Raji (cell line): ENCODE data around the gene DGKZ.
A peak's percentile ranks its signal among the peaks of the same experiment; 100 is the strongest.

ENCODE experiments used
- POLR2A ChIP-seq: IDR thresholded peaks from 2 replicates; pipeline ENCODE4 v1.6.1; 2011; ENCODE audit warnings: low read depth, low read length, control low read depth; ENCODE audit not compliant: insufficient read depth

The DGKZ gene

DNA sequence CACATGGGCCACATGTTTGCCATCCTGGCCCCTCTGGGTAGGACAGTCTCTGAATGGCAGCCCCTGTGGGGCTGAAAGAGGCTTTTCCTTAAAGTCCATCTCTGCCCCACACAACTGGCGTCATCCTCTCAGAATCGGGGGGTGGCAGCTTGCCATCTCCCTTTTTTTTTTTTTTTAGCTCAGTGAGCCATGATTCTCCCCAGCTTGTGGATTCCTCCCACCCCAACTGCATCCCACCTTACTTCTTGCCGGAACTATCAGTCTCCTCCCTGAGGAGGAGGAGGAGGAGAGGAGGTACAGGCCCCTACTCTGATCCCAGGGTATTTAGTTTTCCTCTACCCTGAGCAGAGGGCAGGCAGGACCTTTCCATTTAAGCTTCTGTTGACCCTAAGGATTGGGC lies 3.4 kb downstream of the DGKZ start:
- TF ChIP-seq POLR2A = no peak

DNA sequence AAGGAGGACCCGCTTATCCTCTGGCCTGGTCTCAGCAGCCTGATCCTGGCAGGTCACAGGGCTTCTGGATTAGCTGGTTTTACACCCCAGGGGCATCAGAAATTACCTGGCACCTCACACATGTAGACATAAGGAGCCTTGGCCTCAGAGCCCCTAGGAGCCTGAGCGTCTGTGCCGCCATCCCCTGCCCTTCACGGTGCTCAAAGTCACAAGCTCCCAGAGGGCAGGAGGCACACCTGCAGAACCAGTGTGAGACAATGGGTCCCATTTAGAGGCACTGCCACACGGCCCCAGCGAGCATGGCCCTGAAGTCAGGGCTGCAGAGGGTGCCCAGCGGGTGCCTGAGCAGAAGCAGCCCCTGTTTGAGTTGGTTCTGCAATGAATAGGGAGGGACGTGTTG lies 3.9 kb downstream of the DGKZ start:
- no peak for TF ChIP-seq POLR2A

- TF ChIP-seq POLR2A = no peak
Observed at GRCh38 chr11:46351606-46352005, 4.3 kb downstream of the DGKZ start.

GRCh38 chr11:46352063-46352841 lies 5.0 kb downstream of the DGKZ start:
- no peak for TF ChIP-seq POLR2A

- TF ChIP-seq POLR2A = no peak
Observed at GRCh38 chr11:46353698-46354097, 6.4 kb downstream of the DGKZ start.

DNA sequence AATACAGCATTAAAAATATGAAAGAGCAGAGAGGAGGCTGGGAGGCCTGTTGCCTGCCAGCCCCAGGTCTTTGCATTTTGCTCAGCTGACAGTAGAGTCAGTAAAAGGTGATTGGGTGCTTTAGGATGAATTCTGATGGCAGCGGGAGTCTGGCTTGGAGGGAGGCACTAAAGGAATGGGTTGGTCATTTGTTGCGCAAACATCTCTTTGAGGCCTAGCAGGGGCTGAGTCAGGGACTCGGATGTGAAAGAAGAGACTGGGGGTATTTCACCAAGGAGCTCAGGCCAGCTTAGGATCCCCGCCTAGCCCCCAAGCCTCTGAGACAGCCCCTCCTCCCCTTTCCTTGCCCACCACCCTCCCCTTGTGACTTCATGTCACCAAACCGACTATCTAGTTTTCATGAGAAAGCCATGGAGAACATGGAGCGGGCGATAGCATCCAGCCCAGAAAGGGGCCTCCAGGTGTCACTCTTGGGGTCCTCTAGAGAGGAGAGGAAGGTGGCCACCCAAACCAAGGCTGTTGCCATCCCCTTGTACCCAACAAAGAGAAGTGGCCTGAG lies 9.7 kb downstream of the DGKZ start:
- TF ChIP-seq POLR2A = no peak

DNA sequence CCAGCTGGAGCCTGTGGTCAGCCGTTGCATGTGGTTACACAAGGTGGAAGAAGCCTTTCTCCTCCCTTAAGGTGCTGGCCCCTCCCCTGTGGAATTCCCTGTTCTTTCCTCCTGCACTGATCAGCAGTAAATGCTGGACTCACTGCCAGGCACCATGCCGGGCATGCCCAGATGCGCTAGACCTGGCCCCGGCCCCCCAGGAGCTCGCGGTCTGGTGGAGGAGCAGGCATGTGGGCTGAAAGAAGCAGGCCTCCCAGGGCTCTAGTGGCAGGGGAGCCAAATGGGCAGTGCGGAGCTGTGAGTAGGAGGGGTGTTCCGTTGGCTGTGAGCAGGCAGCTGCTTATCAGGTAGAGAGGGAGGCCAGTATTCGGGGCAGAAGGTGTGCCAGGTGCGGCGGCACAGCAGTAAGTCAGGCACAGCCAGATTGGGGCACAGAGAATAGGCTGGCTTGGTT lies 10.2 kb downstream of the DGKZ start:
- no peak for TF ChIP-seq POLR2A

GRCh38 chr11:46359953-46360352 lies 12.7 kb downstream of the DGKZ start:
- TF ChIP-seq POLR2A = no peak

DNA sequence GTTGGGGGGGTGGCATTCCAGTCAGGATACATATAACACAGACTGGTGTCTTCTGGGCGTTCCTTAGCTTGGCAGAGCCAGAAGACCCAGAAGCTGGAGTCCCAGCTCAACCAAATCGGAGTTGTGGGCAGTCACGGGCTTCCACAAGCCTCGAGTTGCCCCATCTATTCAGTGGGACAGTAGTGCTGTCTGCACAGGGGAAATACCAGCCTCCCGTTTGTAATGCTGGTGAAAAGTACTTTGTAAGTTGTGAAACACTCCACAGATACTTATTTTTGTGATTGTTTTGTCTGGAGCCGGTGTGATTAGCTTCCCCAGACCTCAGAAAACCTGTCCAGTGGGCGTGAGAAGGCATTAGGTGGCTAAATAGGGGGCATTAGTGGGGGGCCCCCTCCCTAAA lies 13.6 kb downstream of the DGKZ start:
- TF ChIP-seq POLR2A = no peak

DNA sequence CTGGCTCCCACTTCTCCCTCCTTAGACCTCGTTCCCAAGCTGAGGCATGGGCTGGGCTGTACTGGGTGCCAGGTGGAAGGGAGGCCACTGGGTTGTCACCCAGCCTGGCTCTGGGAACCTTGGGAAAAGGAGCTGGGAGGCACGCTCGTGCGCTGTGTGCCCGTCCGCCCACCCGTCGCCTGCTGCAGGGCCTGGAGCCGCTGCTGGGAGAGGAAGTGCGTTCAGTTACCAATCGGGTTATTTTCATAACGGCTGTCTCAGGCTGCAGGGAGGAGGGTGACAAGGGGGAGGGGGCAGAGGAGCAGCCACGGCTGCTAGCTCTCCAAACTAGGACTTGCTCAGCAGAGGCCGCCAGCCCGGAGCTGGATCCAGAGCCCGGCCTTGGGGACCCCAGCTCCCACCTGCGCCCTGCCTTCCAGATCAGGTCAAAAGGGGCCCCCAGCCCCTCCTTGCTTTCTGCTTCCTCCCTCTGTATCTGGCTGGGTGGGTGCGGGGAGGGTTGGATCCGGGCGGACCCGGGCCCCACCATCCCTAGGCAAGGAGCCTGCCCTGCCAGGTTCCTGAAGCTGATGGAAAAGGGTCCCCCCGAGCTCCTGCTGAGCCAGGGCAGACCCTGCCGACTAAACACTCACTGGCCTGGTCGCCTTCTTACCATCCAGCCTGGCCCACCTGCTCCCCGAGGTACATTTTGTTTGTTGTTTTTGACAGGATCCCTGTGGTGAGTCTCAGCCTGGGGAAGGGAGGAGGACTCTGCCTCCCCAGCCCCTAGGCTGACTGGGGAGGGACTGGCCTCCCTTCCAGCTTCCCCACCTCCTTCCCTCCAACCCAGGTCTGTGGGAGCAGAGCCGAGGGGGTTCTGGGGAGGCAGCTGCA lies 14.3 kb downstream of the DGKZ start:
- peak; percentile 82 for TF ChIP-seq POLR2A

- no peak for TF ChIP-seq POLR2A
Observed at GRCh38 chr11:46362156-46363030, 15.1 kb downstream of the DGKZ start.

DNA sequence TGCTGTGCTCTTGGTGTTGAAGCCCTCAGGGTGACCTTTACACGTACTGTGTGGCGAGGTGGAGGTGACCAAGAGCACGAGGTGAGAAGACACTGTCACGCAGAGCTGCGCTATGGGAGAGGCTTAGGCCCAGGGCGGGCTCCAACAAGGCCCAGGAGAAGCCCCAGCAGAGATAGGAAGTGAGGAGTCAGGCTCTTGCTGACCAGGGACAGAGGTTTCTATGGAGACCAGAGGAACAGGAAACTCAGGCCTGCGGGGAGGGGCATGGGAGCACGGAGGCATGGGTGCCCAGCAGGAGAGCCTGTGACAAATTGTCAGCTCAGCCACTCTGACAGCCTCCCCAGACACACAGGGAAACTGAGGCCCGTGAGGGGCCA lies 15.8 kb downstream of the DGKZ start:
- no peak for TF ChIP-seq POLR2A

- no peak for TF ChIP-seq POLR2A
Observed at GRCh38 chr11:46363455-46364005, 16.3 kb downstream of the DGKZ start.

GRCh38 chr11:46364056-46364455 lies 16.8 kb downstream of the DGKZ start:
- TF ChIP-seq POLR2A = no peak

DNA sequence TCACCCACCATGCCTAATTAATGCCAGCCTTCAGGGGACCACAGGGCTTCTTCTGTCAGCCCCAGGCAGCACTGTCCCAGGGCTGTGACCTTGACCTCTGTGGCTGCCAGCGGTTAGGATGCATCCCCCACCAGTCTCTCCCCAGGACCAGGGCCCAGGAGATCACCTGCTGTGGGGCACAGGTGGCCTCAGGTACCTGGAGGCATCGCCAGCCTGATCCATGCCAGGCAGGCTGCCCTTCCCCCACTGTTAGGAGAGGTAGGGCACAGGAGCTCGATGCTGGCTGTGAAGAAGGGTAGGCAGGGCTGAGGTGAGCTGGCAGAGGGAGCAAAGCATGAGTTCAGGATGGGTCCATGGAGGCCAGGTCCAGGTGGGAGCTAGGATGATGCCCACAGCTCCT lies 17.5 kb downstream of the DGKZ start:
- TF ChIP-seq POLR2A = no peak
